ENCODE data around the gene LNX1. TPM values are rescaled to one million over a fixed set of nuclear protein-coding genes. Genes with fewer than 3 reads are reported as not detected.

The LNX1 gene
- total and polyA plus RNA-seq, 2 of the 8 experiments (the other 6 are each of a cell fraction or from before 2014, with no cell fraction given) = 2.7 to 3.8 TPM

- TF ChIP-seq TCF12 (IDR thresholded peaks at IDR 0.05; ENCODE audit: low read depth, low read length) (no peak), CHD7 (IDR thresholded peaks at IDR 0.05; ENCODE audit: insufficient replicate concordance, low read length) (no peak)
Observed at GRCh38 chr4:53593765-53594164, 2.5 kb upstream of the LNX1 start (continued).

Data from H1 (cell line).